RWPE1 (cell line): ENCODE results near the gene SDK2.

Source experiments
- CTCF ChIA-PET: fragments of 350-600 bp; sonication (Branson Sonifier 250); formaldehyde crosslinking; extraction: SDS; loops from one replicate; lab custom pipeline; 2021; lab: Yijun Ruan, JAX
- POLR2A ChIA-PET: fragments of 400-600 bp; formaldehyde crosslinking; extraction: SDS; loops from one replicate; lab custom pipeline; 2020; ENCODE audit warnings: antibody characterized with exemption; ENCODE audit not compliant: low non-redundant PET; lab: Yijun Ruan, JAX
- DNase-seq: peaks from one replicate; pipeline ENCODE4 v3.0.0; 2012; ENCODE audit warnings: low spot score
- H3K27ac ChIP-seq: fragments of 450-650 bp; 2 replicates; pipeline ENCODE4 v1.5.1; 2017
- CTCF ChIP-seq: fragments of 450-650 bp; conservative IDR thresholded peaks from 2 replicates; pipeline ENCODE4 v1.5.1; 2017; ENCODE audit warnings: low read depth, mild to moderate bottlenecking

Gene SDK2

DNA sequence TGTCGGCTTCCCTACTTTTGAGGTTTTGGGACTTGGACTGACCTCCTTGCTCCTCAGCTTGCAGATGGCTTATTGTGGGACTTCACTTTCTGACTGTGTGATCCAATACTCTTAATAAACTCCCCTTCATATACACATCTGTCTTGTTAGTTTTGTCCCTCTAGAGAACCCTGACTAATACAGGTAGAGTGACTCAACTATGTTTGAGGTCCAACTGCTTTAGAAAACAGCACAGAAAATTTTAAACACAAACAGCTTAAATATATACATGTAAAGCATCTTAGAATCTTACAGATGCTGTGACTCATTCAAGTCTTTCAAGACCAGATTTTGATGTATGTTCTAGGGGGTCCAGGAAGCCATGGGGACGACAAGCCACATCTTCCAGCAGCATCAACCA lies 11.7 kb downstream of the SDK2 start:
- H3K27ac ChIP-seq: no peak overlapping the region
- DNase-seq: no peak
- ChIA-PET CTCF (no interaction called here), POLR2A (no interaction called here)
- TF ChIP-seq CTCF: no peak

GRCh38 chr17:73630965-73631595 lies 13.2 kb downstream of the SDK2 start:
- CTCF ChIA-PET: no interaction called here
- DNase-seq: no peak
- TF ChIP-seq CTCF: no peak
- POLR2A ChIA-PET: no interaction called here
- H3K27ac ChIP-seq: no peak overlapping the region

DNA sequence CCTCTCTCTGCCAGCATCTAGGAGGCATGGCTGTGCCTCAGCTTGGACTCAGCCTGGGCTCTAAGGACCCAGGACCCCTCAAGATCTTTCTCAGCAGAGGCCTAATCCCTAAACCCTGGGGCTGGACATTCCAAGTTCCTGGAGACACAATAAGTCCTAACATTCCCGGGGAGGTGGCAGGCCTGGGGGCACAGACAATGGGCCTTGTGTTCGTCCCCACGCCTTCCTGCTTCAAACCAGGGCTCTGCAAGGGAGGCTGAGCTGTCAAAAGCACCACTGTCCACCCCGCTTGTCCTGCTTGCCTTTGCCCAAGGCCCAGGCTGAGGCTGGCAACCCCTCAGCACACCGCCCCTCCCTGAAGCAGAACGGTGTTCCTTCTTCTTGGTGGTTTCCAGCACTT lies 13.7 kb downstream of the SDK2 start:
- no peak overlapping the region for H3K27ac ChIP-seq
- DNase-seq: no peak
- ChIA-PET CTCF (interaction anchor here (0.6 kb wide), 1 partner anchor 19 kb away, joined by 3 read pairs; no protein-coding TSS in a partner anchor), POLR2A (no interaction called here)
- TF ChIP-seq CTCF: no peak

DNA sequence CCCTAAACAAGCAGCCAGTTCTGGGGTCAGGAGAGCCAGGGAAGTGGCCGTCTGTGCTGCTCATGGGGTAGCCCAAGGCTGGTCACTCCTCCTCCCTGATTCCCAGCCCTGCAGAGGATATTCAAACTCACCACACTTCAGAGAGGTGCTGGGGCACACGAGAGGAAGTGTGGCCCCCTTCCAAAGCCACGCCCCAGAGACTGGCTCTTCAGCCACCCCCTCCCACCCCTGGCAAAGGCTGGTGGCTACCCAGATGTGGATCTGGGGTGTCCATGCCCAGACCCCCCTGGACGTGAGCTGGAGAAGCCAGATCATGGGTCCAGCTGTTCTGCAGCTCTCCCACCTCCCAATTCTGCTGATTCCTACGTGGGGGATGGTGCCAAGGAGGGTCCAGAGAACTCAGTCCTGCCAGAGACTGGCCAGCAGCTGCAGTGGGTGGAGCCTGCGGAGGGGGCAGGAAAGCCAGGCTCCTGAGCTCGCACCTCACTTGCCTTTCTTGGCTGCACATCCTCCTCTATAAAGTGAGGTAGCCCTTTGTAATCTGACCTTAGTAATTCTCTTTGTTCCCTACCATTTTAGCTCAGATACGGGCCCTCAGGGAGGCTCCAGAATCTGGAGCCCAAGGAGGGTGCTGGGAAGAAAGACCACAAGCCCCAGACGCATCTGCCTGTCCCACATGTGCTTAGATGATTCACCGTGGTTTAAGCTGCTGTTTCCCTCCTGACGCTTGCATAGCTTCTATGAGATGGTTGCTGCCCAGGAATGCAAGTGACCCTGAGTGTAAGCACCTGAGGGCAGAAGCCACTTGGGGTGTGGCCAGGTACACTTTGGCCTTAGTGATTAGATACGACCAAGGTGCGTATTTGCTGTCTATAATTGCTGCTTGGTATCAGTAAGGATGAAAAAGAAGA lies 15.3 kb downstream of the SDK2 start:
- ChIA-PET POLR2A (no interaction called here), CTCF (interaction anchor here (0.6 to 1.2 kb wide), 5 partner anchors 8 to 208 kb away, joined by 3 to 4 read pairs (median 3); no protein-coding TSS in a partner anchor)
- DNase-seq: peak; percentile 21
- no peak for TF ChIP-seq CTCF
- peak overlapping the region; percentile 22; the same call in 1 of the 2 replicates for H3K27ac ChIP-seq

GRCh38 chr17:73625991-73626673 lies 18.1 kb downstream of the SDK2 start:
- peak overlapping the region; percentile 97 for H3K27ac ChIP-seq
- CTCF ChIA-PET: no interaction called here
- peak; percentile 55 for DNase-seq
- POLR2A ChIA-PET: interaction anchor here (0.6 kb wide), 1 partner anchor 11 kb away, joined by 3 read pairs; no protein-coding TSS in a partner anchor
- TF ChIP-seq CTCF: no peak

GRCh38 chr17:73625006-73625405 lies 19.2 kb downstream of the SDK2 start:
- H3K27ac ChIP-seq: peak overlapping the region; percentile 97
- ChIA-PET POLR2A (no interaction called here), CTCF (no interaction called here)
- peak; percentile 57 for DNase-seq
- no peak for TF ChIP-seq CTCF
